ENCODE results near the gene TRMT2A.

TRMT2A gene

DNA sequence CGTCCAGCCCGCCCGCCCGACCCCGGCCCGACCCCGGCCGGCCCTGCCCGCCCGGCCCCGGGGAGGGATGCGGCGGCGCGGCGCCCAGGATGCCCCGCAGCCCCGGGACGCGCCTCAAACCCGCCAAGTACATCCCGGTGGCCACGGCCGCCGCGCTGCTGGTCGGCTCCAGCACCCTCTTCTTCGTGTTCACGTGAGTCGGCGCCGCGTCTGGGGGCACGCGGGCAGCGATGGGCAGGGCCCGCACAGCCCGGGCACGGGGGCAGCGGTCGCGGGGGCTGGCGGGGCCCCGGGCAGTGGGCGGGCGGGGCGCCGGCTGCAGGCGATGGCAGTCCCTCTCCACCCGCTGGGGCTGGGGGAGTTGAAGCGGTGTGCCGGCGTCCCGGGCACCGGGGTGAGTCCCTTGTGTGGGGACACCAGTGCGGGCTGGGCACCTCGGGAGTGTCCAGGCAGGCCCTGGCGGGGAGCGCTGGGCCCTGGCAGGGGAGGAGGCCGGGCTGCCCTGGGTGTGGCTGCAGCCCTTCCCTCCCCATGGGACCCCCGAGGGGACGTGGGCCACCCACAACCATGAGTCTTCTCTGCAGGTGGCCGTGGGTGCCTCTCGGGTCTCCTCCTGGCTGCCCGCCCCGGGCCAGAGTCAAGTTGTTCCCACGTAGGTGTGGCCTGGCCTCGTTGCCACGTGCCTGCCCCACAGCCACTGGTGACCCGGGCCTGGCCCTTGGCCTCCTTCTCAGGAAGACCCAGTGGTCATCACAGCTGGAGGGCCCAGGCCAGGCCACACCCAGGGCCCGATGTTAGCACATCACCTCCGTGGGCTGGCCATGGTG is 15.0 kb upstream of the TRMT2A start:
- no peak for DNase-seq

DNA sequence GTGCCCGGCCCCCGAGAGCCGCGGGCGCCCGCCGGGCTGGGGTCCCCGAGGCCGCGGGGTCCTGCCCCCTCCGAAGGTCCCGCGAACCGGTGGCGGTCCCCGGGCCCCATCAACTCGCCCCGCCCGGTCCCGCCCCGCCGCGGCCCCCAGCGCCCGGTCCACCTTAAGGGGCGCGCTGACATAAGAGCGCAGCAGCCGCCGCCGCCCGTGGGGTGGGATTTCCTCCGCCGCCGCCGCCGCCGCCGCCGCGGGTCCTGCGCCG is 14.5 kb upstream of the TRMT2A start, which contains the start of gene ZDHHC8:
Gene ZDHHC8, plus strand, starts transcription at position 208 of the 262 bp plus-strand sequence. CDS start 144 bp downstream, outside the sequence.
- DNase-seq = no peak

DNA sequence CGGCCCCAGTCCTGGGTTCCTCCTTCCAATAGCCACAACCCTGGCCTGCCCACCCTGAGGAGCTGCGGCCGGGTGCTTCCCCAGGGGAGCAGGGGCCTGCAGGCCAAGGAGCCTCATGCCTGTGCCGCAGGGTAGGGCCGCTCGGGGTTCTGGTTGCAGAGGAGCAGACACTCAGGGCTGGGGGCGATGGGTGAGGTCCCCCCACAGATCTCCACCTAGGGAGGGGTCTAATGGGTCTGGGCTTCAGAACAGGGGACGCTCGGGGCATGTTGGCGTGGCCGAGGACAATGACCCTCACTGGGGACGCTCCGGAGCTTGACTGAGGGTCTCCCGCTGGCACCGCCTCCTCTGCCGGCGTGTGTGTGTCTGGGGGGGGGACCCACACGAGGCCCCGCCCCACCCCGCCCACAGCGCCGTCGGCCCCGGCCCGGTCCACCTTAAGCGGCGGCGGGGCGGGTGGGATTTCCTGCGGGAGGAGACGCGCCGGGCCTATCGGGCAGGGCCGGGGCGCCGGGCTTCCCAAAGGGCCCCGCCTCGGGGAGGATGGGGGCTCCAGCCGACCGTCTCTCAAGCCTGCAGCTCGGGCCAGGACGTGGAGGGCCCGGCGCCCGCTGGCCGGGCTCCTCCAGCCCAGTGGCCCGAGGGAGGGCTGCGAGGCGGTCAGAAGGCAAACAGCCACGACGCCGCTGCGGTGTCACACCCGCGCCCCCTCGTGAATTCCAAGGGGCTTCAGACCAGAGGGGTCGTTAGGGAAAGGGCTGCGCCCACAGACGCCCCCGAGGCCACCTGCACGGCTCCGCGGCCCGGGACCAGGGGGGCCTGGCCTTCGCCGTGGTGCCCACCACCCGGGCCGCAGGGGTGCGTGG is 13.9 kb upstream of the TRMT2A start:
- DNase-seq = peak; percentile 51

DNA sequence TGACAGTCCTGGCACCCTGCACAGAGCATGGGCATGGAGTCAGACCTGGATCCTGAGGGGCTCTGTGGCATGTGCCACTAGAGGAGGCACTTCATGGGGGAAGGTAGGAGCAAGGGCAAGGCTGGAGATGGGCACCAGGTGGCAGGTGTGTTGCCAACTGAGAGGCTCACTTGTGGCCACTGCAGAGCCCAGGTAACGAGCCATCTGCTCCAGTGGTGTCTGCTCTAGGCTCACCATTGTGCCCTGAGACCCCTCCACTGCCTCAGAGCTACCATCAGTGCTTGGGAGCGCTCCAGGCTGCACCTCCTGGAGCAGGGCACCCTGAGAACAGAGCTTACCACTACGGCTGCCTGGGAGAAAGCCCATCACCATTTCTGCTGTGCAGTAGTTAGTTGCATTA is 13.3 kb upstream of the TRMT2A start:
- peak; percentile 36 for DNase-seq

DNA sequence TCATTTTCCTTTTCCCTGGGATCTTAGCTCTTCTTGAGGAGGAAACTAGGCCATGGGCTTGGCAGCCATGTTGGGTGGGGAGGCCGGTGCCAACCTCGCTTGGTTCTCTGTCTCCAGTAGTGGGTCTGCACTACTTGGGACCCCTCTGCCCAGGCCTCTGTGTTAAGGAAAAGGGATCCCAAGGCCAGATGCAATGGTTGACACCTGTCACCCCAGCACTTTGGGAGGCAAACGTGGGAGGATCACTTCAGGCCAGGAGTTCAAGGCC is 12.7 kb upstream of the TRMT2A start:
- no peak for DNase-seq

DNA sequence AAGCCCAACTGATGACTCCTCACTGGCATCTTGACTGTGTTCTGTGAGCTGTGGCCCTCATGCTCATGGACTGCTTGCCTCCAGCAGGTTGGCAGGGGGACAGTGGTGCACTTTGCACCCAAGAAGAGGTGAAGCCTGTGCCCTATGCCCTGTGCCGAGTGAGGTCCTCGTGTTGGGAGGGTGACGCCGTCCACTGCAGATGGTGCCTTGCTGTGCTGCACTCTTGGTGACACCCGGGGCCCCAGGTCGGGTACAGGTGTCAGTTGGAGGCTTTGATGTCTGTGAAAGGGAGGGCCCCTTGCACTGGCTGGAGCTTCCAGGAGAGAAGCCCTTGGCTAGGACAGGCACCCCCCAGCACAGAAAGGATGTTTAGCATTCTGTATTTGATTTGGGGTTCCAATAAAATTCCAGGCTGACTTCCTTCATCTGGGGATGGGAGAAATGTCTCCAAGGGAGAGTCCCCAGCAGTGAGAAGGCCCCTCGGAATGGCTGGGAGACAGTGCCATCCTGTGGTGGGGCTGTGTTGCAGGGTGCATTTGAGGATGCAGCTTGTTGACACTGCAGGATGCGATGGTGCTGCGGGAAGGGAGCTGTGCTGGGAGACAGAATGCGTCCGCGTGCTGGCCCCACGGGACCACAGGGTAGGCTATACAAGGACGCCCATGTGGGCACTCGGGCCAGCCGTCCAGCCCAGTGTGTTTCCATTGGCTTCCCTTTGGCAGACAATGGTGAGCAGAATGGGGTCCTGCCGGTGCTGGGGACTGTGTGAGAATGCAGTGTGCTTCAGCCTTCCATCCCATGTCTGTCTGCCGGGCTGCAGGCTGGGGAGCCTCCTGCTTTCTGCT is 12.1 kb upstream of the TRMT2A start:
- peak; percentile 17 for DNase-seq

DNA sequence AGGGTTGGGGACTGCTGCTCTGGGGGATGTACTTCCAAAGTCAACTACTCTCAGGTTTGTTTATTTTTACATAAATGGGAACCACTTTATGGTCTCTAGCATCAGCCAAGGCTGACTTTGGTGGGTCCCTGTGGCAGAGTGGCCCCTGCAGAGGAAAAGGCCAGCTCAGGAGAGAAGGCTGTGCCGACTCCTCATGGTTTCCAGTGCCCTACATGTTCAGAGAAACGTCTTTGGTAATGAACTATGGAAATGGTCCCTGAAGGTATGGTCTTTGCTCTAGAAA is 11.5 kb upstream of the TRMT2A start:
- DNase-seq = no peak

DNA sequence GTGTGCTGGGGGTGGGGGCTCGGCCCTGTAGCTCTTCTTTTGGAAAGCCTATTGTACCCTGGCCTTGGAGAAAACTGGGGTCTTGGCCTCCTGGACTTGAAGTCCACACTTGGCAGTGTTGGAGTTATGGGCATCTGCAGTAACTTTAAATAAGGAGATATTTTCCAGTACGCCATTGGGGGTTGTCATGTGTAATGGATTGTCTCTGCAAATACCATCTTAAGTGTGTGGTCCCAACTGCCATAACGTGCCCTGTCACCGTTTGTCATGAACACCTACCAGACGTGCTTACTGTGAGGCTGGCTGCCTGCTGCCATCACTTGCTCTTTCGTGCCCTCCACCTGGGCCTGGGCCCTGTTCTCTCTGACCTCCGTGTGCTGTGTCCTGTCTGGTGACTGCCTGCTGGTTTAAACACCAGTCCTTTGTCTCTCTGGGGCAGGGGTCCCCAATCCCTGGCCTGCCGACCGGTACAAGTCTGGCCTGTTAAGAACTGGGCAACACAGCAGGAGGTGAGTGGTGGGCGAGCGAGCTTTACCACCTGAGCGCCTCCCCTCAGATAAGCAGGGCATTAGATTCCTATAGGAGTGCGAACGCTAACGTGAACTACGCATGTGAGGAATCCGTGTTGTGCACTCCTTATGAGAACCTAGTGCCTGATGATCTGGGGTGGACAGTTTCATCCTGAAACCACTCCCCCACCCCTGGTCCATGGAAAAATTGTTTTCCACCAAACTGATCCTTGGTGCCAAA is 11.0 kb upstream of the TRMT2A start:
- no peak for DNase-seq

DNA sequence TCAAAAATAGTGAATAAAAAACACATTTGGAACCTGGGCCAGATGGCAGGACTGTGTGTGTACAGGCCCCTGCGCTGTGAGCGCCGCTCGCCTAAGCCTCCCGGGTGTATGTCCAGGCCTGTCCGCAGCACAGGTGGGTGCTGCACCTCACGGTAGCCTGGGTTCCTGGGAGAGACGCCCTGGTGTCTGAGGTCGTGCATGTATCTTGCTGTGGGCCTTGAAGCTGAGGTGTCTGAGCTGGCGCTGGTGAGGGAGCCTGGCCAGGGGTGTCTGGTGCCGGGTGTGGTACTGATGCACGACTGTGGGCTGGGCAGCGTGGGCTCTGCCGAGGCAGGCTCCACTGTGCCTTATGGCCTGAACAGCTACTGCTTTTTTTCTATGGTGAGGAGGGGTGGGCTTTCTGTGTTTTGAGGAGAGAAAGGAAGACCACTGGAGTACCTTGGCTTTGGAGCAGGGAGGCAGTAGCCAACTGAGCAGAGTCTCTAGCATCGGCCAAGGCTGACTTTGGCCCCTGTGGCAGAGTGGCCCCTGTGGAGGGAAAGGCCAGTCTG is 10.4 kb upstream of the TRMT2A start:
- no peak for DNase-seq

DNA sequence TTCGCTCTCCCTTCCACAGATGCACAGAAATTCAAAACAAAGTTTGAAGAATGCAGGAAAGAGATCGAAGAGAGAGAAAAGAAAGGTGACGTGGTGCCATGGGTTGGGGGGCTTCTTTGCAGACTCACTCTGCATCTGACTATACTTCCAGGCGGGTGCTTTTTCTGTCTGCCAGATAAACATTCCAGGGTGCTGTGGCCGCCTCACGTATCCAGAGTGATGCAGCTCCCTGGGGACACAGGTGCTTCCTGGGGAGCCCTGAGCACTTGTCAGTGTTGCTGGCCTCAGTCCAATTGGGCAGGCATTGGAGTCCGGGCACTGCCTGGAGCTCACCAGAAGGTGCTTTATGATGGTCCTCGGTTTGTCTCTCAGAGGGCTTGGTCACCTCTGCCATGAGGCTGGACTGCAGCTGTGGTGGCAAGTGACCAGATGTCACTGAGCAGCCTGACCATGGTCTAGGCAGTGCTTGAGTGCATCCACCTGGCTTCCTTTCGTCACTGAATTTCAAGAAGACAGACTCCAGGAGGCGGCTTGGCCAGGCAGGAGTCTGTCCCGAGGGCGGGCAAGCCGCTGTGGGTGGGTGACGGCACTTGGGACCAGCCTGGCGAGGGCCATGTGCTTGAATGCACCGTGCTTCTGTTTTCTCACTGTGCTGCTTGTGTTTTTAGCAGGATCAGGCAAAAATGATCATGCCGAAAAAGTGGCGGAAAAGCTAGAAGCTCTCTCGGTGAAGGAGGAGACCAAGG is 9.4 kb upstream of the TRMT2A start:
- no peak for DNase-seq

DNA sequence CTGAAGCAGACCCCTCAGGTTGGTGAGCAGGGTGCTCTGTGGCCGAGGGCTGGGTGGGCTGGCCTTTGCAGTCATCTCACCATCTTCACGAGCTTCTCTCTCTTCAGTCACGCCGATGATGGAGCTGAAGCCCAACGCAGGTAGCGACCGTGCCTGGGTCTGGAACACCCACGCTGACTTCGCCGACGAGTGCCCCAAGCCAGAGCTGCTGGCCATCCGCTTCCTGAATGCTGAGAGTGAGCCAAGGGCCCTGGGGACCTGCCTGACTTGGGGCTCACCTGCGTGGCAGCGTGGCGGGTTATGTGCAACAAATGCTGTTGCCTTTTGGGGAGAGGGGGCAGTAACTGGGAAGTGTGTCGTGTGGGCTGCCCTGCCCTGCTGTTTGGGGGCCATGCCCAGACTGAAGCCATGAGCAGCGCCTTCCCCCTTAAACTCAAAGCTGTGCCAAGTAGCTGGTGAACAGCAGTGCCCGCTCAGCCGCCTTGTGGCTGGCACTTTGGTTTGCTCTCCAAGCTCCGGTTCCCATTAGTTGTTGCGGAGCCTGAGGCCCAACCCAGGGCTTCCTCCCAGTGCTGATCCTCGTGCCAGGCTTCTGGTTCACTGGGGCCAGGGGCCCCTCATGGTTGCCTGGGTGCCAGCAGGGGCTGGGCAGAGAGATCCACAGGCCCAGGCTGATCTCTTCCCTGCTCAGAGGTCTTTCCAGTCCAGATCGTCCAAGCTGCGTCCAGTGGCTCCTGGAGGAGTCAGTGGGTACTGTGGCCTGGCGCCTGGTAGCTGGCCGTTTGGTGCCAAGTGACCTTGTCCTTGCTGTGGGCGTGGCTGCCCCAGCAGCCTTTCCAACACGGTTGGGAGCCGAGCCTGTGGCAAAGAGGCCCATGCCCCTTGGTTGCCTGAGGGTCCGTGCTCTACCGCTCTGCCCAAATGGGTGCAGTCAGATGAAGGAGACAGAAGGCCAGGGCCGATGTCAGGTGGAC is 8.5 kb upstream of the TRMT2A start:
- no peak for DNase-seq

DNA sequence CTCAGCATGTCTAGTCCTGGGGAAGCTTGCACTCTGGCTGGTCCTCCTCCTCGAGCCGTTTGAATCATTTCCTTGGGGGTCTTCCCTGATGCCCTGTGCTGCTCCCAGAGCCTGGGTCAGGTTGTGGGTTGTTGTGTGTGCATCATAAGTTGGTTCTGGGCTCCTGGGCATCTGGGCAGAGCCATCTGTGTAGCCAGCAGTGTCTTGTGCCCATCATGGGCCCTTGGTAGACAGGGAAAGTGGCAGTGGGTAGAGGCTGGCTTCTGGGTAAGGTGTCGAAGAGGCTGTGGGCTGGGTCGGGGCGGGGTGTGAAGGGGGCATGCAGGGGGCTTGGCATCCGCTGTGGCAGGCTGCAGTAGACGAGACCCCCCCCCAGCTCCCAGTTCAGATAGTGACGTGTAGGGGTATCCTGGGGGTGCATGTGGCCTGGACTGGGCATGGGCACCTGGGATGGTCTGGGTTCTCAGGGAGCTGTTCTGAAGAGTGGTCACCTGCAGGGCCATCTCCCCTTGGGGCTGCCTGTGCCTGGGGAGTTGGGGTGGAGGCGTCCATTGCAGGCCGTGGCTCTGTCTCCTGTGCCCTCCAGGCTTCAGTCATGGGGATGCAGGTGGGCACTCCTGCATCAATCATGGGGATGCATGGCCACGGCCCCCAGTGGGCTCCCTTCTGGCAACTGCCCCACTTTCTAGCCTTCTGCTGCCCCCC is 7.2 kb upstream of the TRMT2A start:
- no peak for DNase-seq

DNA sequence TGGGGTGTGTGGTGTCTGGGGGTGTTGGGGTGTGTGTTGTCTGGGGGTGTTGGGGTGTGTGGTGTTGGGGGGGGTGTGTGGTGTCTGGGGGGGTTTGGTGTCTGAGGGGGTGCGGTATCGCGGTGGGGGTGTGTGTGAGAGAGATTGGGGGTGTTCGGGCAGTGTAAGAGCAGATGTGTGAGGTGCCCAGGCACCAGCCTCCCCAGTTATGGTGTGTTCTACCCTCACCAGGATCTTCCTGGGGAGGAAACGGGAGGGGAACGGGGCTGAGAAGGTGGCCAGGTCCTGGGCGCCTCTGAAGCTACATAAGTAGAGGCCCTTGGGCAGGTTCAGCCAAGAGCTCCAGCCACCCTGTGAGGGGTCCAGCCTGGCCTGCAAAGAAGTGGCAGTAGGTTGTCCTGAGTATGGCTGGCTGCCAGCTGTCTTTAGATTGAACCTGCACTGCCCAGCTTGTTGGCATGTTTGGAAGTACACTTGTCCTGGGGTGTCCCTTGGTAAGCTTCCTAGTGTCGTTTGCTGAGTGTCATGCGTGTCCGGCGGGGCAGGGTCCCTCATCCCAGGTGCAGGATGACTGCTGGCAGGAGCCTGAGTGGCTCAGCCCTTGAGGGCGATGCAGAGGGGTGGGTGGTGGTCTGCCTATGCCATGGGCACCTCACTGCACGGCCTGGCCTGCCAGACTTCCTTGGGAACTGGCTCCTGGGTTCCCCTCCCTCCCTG is 6.5 kb upstream of the TRMT2A start:
- DNase-seq = no peak

DNA sequence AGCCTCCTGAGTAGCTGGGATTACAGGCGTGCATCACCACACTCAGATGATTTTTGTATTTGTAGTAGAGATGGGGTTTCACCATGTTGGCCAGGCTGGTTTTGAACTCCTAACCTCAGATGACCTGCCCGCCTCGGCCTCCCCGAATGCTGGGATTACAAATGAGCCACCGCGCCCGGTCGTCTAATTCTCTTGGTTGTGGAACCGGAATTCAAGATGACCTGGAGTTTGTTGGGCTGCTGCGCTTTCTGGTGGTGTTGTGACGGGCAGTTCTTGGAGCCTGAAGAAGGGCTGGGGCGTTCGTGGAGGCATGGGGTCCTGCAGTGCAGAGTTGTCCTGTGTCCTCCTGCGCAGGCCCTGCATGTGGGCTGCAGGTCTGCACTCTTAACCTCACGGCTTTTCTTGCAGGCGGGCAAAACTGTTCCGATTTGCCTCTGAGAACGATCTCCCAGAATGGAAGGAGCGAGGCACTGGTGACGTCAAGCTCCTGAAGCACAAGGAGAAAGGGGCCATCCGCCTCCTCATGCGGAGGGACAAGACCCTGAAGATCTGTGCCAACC is 4.9 kb upstream of the TRMT2A start:
- DNase-seq = no peak

DNA sequence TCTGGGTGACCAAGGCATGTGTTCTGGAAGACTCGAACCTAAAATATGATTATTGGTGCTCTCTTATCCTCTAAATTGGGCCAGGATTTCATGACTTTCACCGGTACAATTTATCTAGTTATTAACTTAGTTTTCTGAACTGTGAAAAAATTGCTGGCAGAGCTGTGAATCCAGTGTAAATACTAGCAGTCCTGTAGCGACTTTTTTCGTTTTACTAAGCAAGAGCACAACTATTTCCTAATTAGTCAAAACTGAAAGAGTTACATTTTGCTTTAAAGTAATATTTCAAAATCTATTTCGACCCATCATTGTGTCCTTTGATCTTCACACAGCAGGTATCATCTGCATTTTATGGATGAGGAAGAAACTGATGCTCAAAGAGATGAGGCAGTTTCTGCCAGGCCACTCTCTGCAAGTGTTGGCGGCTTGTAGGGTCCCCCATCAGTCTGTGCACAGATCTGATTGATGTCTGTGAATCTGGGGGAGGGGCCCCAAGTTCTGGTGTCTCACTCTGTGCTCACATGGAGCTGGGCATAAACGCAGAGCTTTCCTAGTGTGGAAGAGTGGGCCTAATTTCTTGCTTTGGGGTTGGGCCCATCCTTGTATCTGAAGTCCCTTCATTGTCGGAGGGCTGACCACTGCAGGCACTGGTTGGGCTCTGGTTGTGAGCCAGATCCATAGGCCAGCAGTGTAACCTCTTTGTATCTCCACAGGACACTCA is 1.4 kb upstream of the TRMT2A start:
- DNase-seq = no peak

DNA sequence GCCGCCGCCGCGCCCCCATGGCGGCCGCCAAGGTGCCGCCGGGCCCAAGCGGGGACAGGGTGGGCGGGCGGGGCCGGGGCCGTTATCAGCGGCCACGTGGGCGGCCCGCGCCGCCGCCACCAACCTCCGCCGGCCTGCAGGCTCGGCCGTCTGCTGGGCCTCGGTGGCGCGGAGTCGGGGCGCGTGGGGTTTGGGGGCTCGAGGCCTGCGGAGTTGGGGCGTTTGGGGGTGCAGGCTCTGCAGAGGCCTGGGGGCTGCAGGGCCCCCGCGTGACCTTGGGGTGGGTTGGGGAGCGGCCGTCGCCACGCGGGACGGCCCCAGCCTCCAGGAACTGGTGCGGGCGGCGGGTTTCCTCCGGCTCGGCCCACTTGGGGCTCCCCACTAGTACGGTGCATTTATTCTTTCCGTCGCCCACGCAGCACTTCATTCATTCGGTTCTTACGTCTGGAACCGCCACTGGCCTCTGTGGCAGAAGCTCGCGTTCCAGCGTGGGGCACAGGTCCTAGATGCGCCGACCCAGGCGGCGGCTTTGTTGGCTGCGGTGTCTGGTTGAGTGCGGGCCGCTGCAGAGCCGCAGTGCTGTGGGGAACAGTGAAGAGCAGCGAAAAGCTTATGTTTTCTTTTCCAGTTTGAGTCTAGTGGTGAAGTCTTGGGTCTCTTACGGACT is 740 bp upstream of the TRMT2A start:
- no peak for DNase-seq

DNA sequence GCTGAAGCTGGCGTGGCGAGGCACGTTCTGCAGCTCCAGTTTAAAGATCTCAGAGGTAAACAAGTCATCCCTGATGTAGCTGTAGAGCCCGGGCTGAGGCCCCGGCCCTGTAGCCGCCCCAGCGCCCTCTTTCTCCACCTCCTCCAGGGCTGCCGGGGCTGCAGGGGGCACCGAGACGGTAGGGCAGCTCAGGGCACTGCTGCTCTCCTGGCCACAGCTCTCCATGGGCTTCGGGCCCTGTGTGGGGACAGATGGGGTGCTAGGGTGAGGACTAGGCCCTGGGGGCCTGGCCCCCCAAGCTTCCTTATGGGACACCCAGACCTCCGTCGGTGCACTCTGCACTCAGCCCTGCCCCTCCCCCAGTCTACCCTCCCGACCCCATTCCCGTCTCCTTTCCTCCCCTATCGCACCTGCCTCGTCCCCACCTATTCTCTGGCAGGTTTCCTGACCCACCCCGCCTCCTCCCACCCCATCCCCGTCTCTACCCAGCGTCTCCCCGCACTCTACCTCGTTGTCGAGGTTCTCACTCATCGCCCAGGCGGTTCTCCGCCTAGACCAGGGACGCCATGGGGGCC is 563 bp downstream of the TRMT2A start:
- DNase-seq = no peak

Measured in NCI-H1105 treated with DMSO at 0.1 percent for 48 hours (cell line).